Neuronal stem cell (in vitro differentiated cells): Measurements from ENCODE around the gene ZBTB12.

Experiments used
- DNase-seq: peaks from one replicate; pipeline ENCODE4 v3.0.0-alpha.2; 2013; ENCODE audit warnings: low spot score
- H2AFZ ChIP-seq: one replicate; pipeline ENCODE4 v1.6.1; 2013; ENCODE audit warnings: mild to moderate bottlenecking, low read length, inconsistent platforms
- H2AK5ac ChIP-seq: 2 replicates; pipeline ENCODE4 v1.6.1; 2013; ENCODE audit warnings: low read depth, mild to moderate bottlenecking, inconsistent platforms, low read length, moderate library complexity, mixed read lengths
- H2BK120ac ChIP-seq: 2 replicates; pipeline ENCODE4 v1.6.1; 2013; ENCODE audit warnings: low read depth, mild to moderate bottlenecking, inconsistent platforms, low read length, moderate library complexity, mixed read lengths
- H2BK12ac ChIP-seq: one replicate; pipeline ENCODE4 v1.6.1; 2013; ENCODE audit warnings: low read length, inconsistent platforms
- H2BK15ac ChIP-seq: 2 replicates; pipeline ENCODE4 v1.6.1; 2013; ENCODE audit warnings: mild to moderate bottlenecking, low read length, inconsistent platforms, mixed read lengths
- H2BK5ac ChIP-seq: one replicate; pipeline ENCODE4 v1.6.1; 2013; ENCODE audit warnings: inconsistent platforms, mild to moderate bottlenecking, low read length, moderate library complexity
- H3K14ac ChIP-seq: one replicate; pipeline ENCODE4 v1.6.1; 2013; ENCODE audit warnings: low read length, inconsistent platforms
- H3K18ac ChIP-seq: 2 replicates; pipeline ENCODE4 v1.6.1; 2013; ENCODE audit warnings: low read length, inconsistent platforms
- H3K23ac ChIP-seq: 2 replicates; pipeline ENCODE4 v1.6.1; 2013; ENCODE audit warnings: low read depth, mild to moderate bottlenecking, mixed read lengths, low read length, inconsistent platforms; ENCODE audit not compliant: poor library complexity
- H3K27ac ChIP-seq: replicated peaks from 3 replicates; pipeline ENCODE4 v1.5.1; 2013; ENCODE audit warnings: low read length, inconsistent platforms
- H3K27me3 ChIP-seq, 3 experiments: 2 replicates each; pipeline ENCODE4 v1.6.1; 2013; ENCODE audit warnings: low read length in 3 of 3, mild to moderate bottlenecking in 2 of 3, inconsistent platforms in 1 of 3, low read depth in 1 of 3, mixed read lengths in 1 of 3, moderate library complexity in 1 of 3; ENCODE audit not compliant: control insufficient read depth in 3 of 3, insufficient read depth in 3 of 3
- H3K36me3 ChIP-seq, 2 donors: replicated peaks in 1 of 2; 2 replicates each; pipeline ENCODE4 v1.6.1; 2013; ENCODE audit warnings: low read length in 2 of 2; ENCODE audit not compliant: control insufficient read depth in 2 of 2, insufficient read depth in 2 of 2
- H3K4ac ChIP-seq: 2 replicates; pipeline ENCODE4 v1.6.1; 2013; ENCODE audit warnings: inconsistent platforms, mild to moderate bottlenecking, low read length, moderate library complexity
- H3K4me1 ChIP-seq, 2 donors: 1 replicate in 1 of 2; 2 replicates in 1 of 2; pipeline ENCODE4 v1.6.1; 2013; ENCODE audit warnings: low read length in 2 of 2, low read depth in 1 of 2; ENCODE audit not compliant: control insufficient read depth in 2 of 2, insufficient read depth in 1 of 2
- H3K4me2 ChIP-seq: one replicate; pipeline ENCODE4 v1.6.1; 2013; ENCODE audit warnings: mild to moderate bottlenecking, low read length, inconsistent platforms; ENCODE audit not compliant: insufficient read depth, poor library complexity, severe bottlenecking
- H3K4me3 ChIP-seq, 2 donors: 2 replicates each; pipeline ENCODE4 v1.5.1; 2013; ENCODE audit warnings: low read length in 2 of 2, mild to moderate bottlenecking in 2 of 2, inconsistent platforms in 1 of 2, moderate library complexity in 1 of 2
- H3K79me1 ChIP-seq: one replicate; pipeline ENCODE4 v1.6.1; 2013; ENCODE audit warnings: low read depth, mild to moderate bottlenecking, inconsistent platforms, low read length, moderate library complexity
- H3K9ac ChIP-seq: one replicate; pipeline ENCODE4 v1.6.1; 2013; ENCODE audit warnings: mild to moderate bottlenecking, low read depth, low read length, inconsistent platforms; ENCODE audit not compliant: poor library complexity
- H3K9me3 ChIP-seq, 2 donors: replicated peaks in 1 of 2; 2 replicates each; pipeline versions ENCODE3 to v1.6.1; 2013; ENCODE audit warnings: low read length in 2 of 2, mild to moderate bottlenecking in 2 of 2, inconsistent platforms in 1 of 2, low read depth in 1 of 2, mixed read lengths in 1 of 2, moderate library complexity in 1 of 2; ENCODE audit not compliant: control insufficient read depth in 2 of 2, insufficient read depth in 1 of 2
- H4K8ac ChIP-seq: one replicate; pipeline ENCODE4 v1.6.1; 2013; ENCODE audit warnings: low read depth, mild to moderate bottlenecking, inconsistent platforms, low read length, moderate library complexity
- H4K91ac ChIP-seq: one replicate; pipeline ENCODE4 v1.6.1; 2013; ENCODE audit warnings: low read length, low read depth, mild to moderate bottlenecking, inconsistent platforms; ENCODE audit not compliant: poor library complexity
- WGBS, 2 donors: extraction: QIAGEN DNeasy Blood & Tissue Kit; methylation state at CpG; one replicate each; pipeline ENCODE4 v1.1.7; 2013; ENCODE audit warnings: missing lambda C conversion rate in 2 of 2, mixed read lengths in 1 of 2; ENCODE audit not compliant: insufficient read length in 2 of 2, insufficient replicate concordance in 1 of 2; ENCODE audit errors: extremely low coverage in 2 of 2; 5-methylcytosine and 5-hydroxymethylcytosine counted together

The ZBTB12 gene

GRCh38 chr6:31930962-31931361 lies 29.1 kb upstream of the ZBTB12 start:
- Histone ChIP-seq H3K27me3 (peaks cover 0 to 4% (median 0%) of the 10 kb centered on the region in 3 experiments), H2BK12ac (no peak overlapping the region), H4K91ac (no peak overlapping the region), H3K4ac (no peak overlapping the region), H3K23ac (no peak overlapping the region), H3K4me2 (no peak overlapping the region), H3K36me3 (no peaks in the 10 kb centered on the region), H3K18ac (no peak overlapping the region), H4K8ac (no peak overlapping the region), H2AK5ac (no peak overlapping the region), H3K14ac (no peak overlapping the region), H3K27ac (no peak overlapping the region), H3K9me3 (peaks cover 2 to 7% of the 10 kb centered on the region in 2 donors), H3K4me3 (no peak overlapping the region), H2BK5ac (no peak overlapping the region), H2AFZ (no peak overlapping the region), H2BK15ac (no peak overlapping the region), H2BK120ac (no peak overlapping the region), H3K4me1 (peaks cover 0 to 2% of the 10 kb centered on the region in 2 donors), H3K9ac (no peak overlapping the region), H3K79me1 (no peaks in the 10 kb centered on the region)
- WGBS, 2 donors, result no CpG with 5 or more reads among the region's 1 CpG
- DNase-seq, result no peak

- no peak overlapping the region for H3K18ac ChIP-seq
- peaks cover 5 to 6% of the 10 kb centered on the region in 2 donors for H3K9me3 ChIP-seq
- H3K27ac ChIP-seq, result no peak overlapping the region
- H3K23ac ChIP-seq, result no peak overlapping the region
- no peak overlapping the region for H2AFZ ChIP-seq
- H3K4me1 ChIP-seq, result peaks cover 0 to 2% of the 10 kb centered on the region in 2 donors
- no peak overlapping the region for H2BK120ac ChIP-seq
- H4K8ac ChIP-seq, result no peak overlapping the region
- H3K36me3 ChIP-seq, result no peaks in the 10 kb centered on the region
- no peak for DNase-seq
- no peaks in the 10 kb centered on the region for H3K79me1 ChIP-seq
- no peak overlapping the region for H3K4me3 ChIP-seq
- no peak overlapping the region for H3K4me2 ChIP-seq
- H3K4ac ChIP-seq, result no peak overlapping the region
- H3K27me3 ChIP-seq, result peaks cover 0 to 8% (median 0%) of the 10 kb centered on the region in 3 experiments
- no peak overlapping the region for H2BK5ac ChIP-seq
- no CpG with 5 or more reads among the region's 9 CpGs for WGBS, 2 donors
- H3K14ac ChIP-seq, result no peak overlapping the region
- H2BK15ac ChIP-seq, result no peak overlapping the region
- H3K9ac ChIP-seq, result peak overlapping the region; percentile 32
- H2BK12ac ChIP-seq, result no peak overlapping the region
- H4K91ac ChIP-seq, result no peak overlapping the region
- H2AK5ac ChIP-seq, result peak overlapping the region; percentile 41
Measured at GRCh38 chr6:31928672-31928939, 26.7 kb upstream of the ZBTB12 start.

- no peak overlapping the region for H3K9ac ChIP-seq
Measured at GRCh38 chr6:31927863-31928671, 26.2 kb upstream of the ZBTB12 start.

GRCh38 chr6:31927242-31927862 lies 25.5 kb upstream of the ZBTB12 start, which contains the start of gene C2:
Gene C2 (plus strand): TSS chr6:31927717. CDS start chr6:31927753, 36 bp downstream.
- Histone ChIP-seq H2BK120ac (no peak within 1 kb of the TSS), H3K23ac (no peak within 1 kb of the TSS), H4K8ac (no peak within 1 kb of the TSS), H3K36me3 (no peaks in the 10 kb centered on the region), H2BK5ac (no peak within 1 kb of the TSS), H3K9me3 (peaks cover 4 to 5% of the 10 kb centered on the region in 2 donors), H3K27me3 (peaks cover 0 to 8% (median 0%) of the 10 kb centered on the region in 3 experiments), H3K4ac (no peak within 1 kb of the TSS), H2AFZ (peak within 1 kb of the TSS; percentile 74), H3K14ac (no peak within 1 kb of the TSS), H2AK5ac (no peak within 1 kb of the TSS), H3K79me1 (no peaks in the 10 kb centered on the region), H3K18ac (no peak within 1 kb of the TSS), H2BK12ac (no peak within 1 kb of the TSS), H3K9ac (peak within 1 kb of the TSS; percentile 32), H3K4me2 (no peak within 1 kb of the TSS), H3K4me3 (no peak within 1 kb of the TSS), H3K27ac (no peak within 1 kb of the TSS), H4K91ac (no peak within 1 kb of the TSS), H2BK15ac (no peak within 1 kb of the TSS), H3K4me1 (peaks cover 0 to 2% of the 10 kb centered on the region in 2 donors)
- no CpG with 5 or more reads among the region's 11 CpGs for WGBS, 2 donors
- no peak for DNase-seq

More at GRCh38 chr6:31927863-31928671, 26.2 kb upstream of the ZBTB12 start:
- no peak overlapping the region for H3K18ac ChIP-seq
- no peak for DNase-seq
- peaks cover 5% of the 10 kb centered on the region in 2 donors for H3K9me3 ChIP-seq
- H2BK120ac ChIP-seq, result no peak overlapping the region
- H3K4me1 ChIP-seq, result peaks cover 0 to 2% of the 10 kb centered on the region in 2 donors
- no peak overlapping the region for H2AK5ac ChIP-seq
- H4K8ac ChIP-seq, result no peak overlapping the region
- H3K27ac ChIP-seq, result no peak overlapping the region
- peak overlapping the region; percentile 74 for H2AFZ ChIP-seq
- no peak overlapping the region for H3K4me3 ChIP-seq
- no peaks in the 10 kb centered on the region for H3K79me1 ChIP-seq
- no peak overlapping the region for H2BK5ac ChIP-seq
- no peak overlapping the region for H4K91ac ChIP-seq
- no peak overlapping the region for H2BK12ac ChIP-seq
- H3K14ac ChIP-seq, result no peak overlapping the region
- WGBS, 2 donors, result no CpG with 5 or more reads among the region's 11 CpGs
- H3K4ac ChIP-seq, result no peak overlapping the region
- H3K27me3 ChIP-seq, result peaks cover 0 to 8% (median 0%) of the 10 kb centered on the region in 3 experiments
- no peaks in the 10 kb centered on the region for H3K36me3 ChIP-seq
- no peak overlapping the region for H3K23ac ChIP-seq
- H2BK15ac ChIP-seq, result no peak overlapping the region
- H3K4me2 ChIP-seq, result no peak overlapping the region
